ENCODE data around the gene KIRREL3.
"Not testable (repeated sequence)": the region's sequence is repeated elsewhere in the genome, so short reads cannot be mapped to it uniquely, and the experiment has no call there.

Gene KIRREL3

GRCh38 chr11:126394036-126394435 lies 606.5 kb downstream of the KIRREL3 start:
- no peak for DNase-seq

GRCh38 chr11:126393143-126393542 lies 607.4 kb downstream of the KIRREL3 start:
- DNase-seq: no peak

- DNase-seq: peak; percentile 19
Measured at GRCh38 chr11:126392633-126393013, 607.9 kb downstream of the KIRREL3 start.

- DNase-seq: no peak
Measured at GRCh38 chr11:126391970-126392632, 608.5 kb downstream of the KIRREL3 start.

GRCh38 chr11:126391286-126391954 lies 609.1 kb downstream of the KIRREL3 start:
- DNase-seq: no peak

- DNase-seq: no peak
Measured at GRCh38 chr11:126390272-126390867, 610.2 kb downstream of the KIRREL3 start.

- no peak for DNase-seq
Measured at GRCh38 chr11:126387857-126388256, 612.7 kb downstream of the KIRREL3 start.

GRCh38 chr11:126386729-126387071 lies 613.9 kb downstream of the KIRREL3 start:
- DNase-seq: not testable (repeated sequence)

- no peak for DNase-seq
Measured at GRCh38 chr11:126385991-126386728, 614.4 kb downstream of the KIRREL3 start.

GRCh38 chr11:126384449-126385070 lies 616.0 kb downstream of the KIRREL3 start:
- no peak for DNase-seq

GRCh38 chr11:126383339-126384335 lies 616.9 kb downstream of the KIRREL3 start:
- no peak for DNase-seq

GRCh38 chr11:126382641-126383040 lies 617.9 kb downstream of the KIRREL3 start:
- DNase-seq: not testable (repeated sequence)

- DNase-seq: not testable (repeated sequence)
Measured at GRCh38 chr11:126381960-126382359, 618.6 kb downstream of the KIRREL3 start.

GRCh38 chr11:126380909-126381308 lies 619.7 kb downstream of the KIRREL3 start:
- no peak for DNase-seq

GRCh38 chr11:126378763-126379162 lies 621.8 kb downstream of the KIRREL3 start:
- DNase-seq: peak; percentile 53

GRCh38 chr11:126375726-126376125 lies 624.8 kb downstream of the KIRREL3 start:
- peak; percentile 23 for DNase-seq

- not testable (repeated sequence) for DNase-seq
Measured at GRCh38 chr11:126374562-126375300, 625.8 kb downstream of the KIRREL3 start.

- not testable (repeated sequence) for DNase-seq
Measured at GRCh38 chr11:126373389-126374066, 627.0 kb downstream of the KIRREL3 start.

Data from fibroblast of skin of scalp (primary cell).